ENCODE measurements around the gene ALOXE3.

Gene ALOXE3

DNA sequence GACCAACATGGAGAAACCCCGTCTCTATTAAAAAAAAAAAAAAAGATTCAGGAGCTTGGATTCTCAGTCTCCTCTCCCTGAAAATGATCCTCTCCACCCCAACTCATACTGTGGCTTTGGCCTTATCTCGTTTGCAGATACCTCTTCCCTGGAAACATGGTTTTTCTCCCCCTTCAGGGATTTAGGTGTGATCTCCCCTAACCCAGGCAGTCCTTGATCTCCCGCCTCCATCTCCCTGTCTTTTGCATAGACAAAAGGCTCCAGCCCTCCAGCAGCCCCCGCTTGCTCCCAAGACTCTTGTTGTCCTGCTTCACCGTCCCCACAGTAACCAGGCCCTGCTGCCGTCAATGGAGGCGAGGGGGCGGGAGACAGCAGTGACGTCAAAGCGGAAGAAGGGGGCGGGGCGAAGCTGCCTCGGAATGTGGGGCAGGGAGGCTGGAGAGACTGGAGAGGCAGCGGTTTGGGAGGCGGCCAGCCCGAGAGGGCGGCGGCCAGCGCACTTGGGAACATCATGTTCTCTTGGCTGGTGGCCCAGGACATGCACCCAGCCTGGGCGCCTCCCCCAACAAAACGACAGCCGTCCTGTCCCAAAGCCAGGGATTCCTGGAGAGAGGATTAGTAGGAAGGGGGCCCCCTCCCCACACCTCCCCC lies 35.8 kb upstream of the ALOXE3 start:
- peak; percentile 97 for DNase-seq (ENCODE audit: low read depth in 2 of 2)

DNA sequence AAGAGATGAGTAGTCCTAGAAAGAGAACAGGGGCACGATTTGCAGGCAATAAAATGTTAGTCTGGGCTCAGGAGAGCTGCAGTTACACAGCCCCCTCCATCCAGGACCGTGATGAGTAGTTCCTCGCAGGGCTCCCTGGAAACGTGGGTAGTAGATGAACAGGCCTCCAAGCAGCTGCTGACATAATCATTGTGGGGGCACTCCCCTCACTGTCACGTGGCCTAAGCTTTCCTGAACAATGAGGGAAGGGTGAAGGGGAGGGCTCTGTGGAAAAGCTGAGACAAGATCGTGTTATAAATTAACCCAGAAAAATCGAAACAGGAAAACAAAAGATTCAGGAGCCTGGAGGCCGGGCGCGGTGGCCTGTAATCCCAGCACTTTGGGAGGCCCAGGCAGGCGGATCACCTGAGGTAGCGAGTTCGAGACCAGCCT lies 35.2 kb upstream of the ALOXE3 start:
- DNase-seq (ENCODE audit: low read depth in 2 of 2): peak; percentile 90

DNA sequence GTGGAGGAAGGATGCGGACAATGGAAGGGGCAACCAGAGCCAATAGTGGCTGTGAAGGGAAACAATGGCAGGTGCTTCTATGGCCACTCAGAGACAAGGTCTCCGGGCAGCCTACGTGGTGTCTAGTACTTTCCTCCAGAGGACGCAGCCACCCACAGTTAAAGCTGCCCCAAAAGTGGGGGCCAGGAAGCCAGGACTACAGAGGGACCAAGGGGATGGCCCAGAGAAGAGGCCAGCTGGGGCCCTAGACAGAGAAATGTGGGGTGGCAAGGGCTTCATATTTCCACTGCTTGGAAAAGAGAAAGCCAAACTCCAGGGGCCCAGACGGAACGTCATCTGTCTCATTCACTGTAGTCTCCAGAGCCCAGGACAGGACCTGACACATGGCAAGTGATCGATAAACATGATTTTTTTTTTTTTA lies 34.7 kb upstream of the ALOXE3 start:
- no peak for DNase-seq (ENCODE audit: low read depth in 2 of 2)

DNA sequence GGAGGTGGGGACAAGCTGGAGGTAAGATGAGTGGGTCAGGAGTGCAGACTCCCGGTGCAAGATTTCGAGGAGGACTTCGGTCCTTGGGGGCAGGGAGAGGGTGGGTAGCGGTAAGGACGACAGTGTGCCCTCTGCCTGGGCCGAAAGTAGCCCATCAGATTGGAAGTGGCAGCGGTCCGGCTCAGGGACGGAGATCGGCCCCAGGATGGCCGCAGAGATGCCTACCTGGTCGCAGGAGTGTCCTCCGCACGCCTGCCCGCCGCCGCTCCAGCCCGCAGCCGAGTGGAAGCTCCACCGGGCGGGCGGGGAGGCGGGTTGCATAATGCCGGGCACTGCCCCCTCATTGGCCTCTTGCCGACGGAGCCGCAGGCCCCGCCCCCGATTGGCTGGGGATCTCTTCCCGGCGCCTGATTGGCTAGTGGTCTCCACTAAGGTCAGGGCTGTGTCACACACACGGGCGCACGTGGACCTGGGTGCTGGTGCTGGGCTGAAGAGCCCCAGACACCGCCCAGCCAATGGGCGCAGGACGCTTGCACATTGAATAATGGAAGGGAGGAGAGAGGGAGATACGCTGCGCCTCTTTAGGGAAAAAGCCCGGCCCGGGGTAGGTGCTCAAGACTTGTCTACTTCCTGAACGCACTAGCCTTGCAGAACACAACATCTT lies 33.9 kb upstream of the ALOXE3 start, which contains the start of gene PER1:
PER1 (minus strand) TSS at position 293 of the 664 bp plus-strand sequence. CDS start 1,698 bp downstream, outside the sequence.
- peak; percentile 68 to 71 for DNase-seq (ENCODE audit: low read depth in 2 of 2)

DNA sequence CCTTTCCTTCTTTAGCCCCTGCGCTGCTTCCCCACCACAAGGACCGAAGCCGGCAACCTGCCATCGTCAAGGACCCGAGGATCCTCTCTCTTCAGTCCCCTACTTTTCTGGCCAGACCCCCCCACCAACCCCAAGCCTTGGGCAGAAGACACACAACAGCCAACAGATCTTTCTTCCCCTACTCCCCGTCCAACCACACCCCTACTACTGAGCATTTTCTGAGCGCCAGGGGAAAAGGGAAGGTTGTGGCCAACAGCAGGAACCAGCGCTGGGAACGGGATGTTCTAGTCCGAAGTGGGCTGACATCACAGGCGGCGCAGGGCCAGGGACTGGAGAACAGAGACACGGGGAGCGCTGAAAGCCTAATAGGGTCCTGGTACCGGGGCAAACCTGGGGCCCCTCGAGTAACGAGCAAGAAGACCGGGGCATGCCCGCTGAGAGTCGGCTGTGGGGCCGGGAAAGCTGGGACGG lies 33.4 kb upstream of the ALOXE3 start:
- DNase-seq (ENCODE audit: low read depth in 2 of 2): no peak

DNA sequence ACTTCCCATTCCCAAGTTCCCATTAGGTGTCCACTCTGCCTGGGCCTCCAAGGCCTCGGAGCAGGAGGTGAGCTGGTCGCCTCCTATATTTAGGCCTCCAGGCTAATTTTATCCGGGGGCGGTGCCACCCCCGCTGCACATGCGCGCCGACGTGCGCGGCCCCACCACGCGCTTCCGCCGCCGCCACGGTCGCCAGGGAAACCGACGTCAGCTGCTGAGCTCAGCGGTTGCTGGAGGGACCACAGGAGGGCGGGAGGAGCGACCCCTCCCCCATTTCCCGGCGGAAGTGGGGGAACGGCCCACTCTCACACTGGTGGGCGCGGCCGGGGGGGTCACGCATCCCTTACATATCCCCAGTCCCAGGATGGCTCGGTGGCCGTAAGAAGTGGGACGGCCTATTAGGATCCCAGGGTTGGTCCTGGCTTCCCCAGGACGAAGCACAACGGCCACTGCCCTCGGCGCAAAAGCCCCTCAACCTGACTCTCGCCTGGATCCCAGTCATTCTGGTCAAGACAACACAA lies 32.9 kb upstream of the ALOXE3 start:
- peak; percentile 62 to 64 for DNase-seq (ENCODE audit: low read depth in 2 of 2)

DNA sequence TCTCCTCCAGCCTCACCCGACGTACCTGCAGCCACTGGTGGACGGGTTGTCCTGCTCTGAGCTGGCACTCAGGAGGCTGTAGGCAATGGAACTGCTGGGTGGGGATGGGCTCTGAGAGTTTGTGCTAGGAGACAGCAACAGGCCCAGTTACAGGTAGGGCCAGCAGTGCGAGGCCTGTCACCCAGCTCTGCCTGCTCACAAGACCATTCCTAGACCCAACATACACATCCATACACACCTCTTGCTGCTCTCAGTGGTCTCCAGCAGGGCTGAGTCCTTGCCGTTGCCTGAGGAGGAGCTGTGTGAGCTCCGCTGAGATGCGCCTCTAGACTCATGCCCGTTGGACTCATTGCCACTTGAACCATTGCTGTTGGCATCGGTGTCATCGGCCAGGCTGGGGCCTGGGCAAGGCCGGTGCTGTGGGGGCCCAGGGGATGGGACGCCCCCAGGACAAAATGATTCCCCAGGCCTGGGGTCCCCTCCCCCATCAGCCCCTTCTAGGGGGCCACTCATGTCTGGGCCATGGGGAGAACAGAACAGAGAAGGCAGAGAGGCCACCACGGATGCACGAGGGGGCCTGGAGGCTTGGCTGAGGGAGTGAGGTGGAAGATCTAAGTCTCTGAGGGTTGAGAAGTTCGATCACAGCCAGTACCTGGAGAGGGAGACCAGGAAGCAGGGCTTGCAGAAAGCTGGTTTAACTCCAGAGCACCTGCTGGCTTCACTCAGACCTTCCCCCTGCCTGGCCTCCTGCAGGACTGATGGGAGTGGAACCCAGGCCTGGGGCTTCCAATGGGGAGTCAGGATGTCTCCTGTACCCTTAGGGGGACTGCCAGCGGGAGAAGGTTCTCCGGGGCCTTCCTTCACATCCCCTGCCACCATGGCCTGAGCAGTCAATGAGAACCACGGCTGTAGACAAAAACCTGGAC lies 32.1 kb upstream of the ALOXE3 start:
- no peak for DNase-seq (ENCODE audit: low read depth in 2 of 2)

DNA sequence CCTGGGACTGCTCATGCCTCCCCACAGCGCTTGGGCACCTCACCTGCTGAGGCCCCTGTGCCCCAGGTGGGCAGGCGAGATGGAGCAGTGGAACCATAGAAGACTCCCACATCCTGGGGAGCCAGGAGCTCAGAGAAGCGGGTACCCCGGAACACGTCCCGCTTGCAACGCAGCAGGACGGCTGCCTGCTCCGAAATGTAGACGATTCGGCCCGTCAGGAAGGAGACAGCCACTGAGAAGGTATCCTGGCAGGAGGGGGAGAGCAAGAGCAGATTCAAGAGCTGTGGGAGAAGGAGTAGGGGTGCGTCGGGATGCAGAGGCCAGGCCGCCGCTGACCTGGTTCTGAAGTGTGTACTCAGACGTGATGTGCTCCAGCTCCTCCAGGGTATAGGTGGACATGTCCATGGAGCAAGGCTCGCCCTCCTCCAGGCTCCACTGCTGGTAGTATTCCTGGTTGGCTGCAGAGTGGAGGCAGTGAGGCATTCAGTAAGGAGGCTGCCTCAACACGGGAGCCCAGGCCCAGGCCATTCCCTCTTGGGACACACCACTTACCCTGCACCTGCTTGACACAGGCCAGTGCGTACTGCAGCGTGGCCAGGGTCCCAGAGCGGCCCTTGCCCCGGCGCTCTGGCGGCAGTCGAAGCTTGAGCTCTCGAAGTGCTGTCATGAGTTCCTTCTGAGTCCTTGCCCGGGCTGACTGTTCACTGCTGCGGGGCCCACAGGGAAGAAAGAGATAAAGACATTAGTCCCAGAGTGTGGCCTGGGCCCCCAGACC lies 31.3 kb upstream of the ALOXE3 start:
- DNase-seq (ENCODE audit: low read depth in 2 of 2): no peak

DNA sequence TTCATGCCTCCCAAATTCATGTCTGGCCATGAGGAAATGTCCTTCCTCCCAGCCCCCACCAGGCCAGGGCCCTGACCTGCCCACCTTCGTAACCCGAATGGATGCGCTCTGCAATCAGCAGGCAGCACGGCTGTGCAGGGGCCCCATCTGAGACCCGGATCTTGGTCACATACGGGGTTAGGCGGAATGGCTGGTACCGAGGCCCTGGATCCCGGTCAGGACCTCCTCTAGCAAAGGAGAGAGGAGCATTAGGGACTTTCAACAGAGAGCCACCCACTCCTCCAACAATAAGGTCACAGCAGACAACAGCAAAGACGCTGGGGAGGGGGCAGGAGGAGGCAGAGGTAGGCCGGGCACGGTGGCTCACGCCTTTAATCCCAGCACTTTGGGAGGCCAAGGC lies 30.2 kb upstream of the ALOXE3 start:
- no peak for DNase-seq (ENCODE audit: low read depth in 2 of 2)

DNA sequence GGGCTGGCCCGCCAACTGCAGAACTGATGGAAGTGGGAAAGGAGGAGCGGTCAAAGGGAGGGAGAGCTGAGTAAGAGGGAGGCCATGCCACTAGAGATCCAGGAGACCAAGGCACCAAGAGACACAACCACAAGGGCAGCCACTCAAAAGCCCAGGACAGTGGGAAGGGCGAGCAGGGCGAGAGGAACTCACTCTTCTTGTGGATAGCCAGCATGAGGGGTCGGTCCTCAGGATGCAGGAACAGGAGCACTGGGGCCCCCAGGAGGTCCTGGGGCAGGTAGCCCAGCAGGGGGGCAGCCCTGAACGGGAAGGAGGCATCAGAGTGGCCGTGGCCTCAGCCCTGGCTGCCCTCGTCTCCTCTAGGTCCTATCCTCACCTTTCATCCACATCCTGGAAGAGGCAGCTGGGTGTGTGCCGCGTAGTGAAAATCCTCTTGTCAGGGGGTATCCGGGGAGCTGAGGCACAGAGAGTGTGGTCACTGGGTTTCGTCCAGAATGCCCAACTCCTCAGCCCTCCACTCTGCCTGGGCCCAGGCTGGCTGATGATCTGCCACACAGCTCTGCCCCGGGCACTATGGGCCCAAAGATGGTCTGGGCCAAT lies 29.6 kb upstream of the ALOXE3 start:
- DNase-seq (ENCODE audit: low read depth in 2 of 2): no peak

DNA sequence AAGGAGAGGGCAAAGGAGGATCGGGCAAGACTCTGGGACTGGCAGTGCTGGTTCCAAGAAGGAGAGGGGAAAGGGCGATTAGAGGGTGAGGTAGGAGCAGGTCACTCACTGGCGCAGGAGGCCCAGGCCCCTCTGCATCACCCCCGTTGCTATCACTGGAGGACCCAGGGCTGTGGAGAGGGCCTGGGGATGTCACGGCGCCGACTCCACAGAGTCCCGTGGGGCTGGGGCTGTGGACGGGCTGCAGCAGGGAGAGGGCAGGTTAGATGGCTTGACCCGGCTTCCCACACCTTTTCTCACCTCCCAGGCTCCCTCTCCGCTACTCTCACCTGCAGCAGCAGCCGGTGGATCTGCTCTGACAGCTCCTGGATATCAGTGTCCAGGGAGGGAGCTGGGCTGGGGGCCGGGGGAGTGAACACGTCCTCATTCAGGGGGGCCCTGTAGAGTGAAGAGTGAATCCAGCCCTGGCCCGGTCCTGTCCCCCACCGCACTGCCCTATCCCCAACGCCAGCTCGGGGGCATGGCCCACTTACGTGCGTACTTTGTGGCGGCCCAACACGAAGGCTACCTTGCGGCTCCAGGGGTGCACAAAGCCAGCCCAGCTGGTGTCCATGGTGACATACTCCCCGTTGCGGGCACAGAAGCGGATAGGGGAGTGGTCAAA lies 29.0 kb upstream of the ALOXE3 start:
- no peak for DNase-seq (ENCODE audit: low read depth in 2 of 2)

DNA sequence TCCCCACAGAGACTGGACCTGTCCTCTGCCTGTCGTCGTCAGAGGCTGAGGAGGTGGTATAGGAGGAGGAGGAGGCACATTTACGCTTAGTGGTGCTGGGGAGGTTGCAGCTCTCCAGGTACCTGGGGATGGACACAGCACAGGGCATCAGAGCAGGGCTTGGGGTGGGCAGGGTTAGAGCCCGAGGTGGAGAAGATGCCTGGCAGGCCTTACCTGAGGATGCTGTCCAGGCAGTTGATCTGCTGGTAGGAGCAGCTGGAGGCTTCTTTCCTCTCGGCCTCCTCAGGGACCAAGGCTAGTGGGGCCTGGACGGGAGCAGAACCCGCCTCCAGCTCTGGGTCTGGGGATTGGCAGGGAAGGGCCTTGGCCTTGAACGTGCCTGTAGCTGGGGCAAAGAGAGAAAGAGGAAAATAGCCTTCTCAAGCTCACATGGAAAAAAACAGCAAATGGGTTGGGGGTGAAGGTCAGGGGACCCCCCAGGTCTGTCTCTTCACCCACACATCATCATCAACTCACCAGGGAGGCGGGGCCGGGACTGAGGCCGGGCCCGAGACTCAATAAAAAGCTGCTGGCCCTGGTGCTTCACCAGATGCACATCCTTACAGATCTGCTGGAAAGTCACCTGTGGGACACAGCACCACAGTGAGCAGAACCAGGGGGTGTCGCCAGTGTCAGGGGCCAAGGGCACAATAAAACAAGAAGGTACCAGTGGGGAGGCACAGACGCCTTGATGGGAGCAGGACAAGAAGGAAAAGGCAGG lies 28.2 kb upstream of the ALOXE3 start:
- no peak for DNase-seq (ENCODE audit: low read depth in 2 of 2)

DNA sequence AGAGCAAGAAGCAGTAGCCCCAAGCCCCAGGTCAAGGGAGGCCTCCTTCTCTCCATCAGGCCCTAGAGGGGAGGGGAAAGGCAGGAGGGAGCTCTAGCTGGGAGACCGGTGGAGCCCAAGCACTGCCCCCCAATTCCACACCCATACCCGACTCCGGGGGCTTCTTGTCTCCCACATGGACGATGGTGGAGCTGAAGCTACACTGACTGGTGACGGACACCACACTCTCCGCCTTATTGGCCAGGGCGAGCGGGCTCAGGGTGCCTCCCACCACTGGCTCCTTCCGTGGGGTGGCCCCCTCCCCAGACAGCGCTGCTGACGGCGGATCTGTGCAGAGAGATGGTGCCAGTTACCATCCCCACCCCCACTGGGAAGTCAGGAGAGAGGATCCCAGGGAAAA lies 27.5 kb upstream of the ALOXE3 start:
- no peak for DNase-seq (ENCODE audit: low read depth in 2 of 2)

DNA sequence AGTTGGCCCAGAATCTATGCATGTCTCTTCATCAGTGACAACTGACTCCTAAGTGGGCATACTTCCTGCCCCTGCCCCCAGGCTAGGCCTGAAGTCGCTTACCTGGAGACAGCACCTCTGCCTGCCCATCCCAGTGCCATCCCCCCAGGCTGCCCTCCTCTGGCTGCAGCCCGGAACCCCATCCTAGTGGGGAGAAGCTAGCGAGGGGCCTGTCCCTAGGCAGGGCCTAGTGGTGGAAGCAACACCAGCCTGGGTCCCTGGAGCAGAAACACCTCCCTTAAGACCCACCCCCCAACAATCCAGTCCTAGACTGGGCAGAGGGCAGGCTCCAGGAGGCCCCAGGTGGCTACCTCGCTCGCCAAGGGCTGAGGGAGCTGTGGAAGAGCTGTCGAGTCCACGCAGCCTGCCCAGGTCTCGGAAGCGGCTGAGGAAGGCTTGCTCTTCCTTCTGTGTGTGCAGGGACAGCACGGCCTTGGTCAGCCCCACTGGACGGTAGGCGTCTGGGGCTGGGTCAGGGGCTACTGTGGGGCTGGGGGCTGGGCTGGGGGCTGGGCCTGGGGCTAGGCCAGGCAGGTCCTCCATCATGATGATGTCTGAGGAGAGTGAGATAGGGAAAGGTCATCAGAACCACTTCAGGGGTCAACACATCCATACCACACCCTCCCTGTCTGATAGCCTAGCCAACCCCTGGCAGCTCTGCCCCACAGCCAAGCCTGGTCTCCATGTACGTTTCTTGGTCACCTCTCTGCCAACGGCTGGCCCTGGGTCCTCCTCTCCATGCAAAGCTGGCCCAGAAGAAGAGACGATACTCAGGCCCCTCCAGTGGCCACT lies 26.3 kb upstream of the ALOXE3 start:
- no peak for DNase-seq (ENCODE audit: low read depth in 2 of 2)

DNA sequence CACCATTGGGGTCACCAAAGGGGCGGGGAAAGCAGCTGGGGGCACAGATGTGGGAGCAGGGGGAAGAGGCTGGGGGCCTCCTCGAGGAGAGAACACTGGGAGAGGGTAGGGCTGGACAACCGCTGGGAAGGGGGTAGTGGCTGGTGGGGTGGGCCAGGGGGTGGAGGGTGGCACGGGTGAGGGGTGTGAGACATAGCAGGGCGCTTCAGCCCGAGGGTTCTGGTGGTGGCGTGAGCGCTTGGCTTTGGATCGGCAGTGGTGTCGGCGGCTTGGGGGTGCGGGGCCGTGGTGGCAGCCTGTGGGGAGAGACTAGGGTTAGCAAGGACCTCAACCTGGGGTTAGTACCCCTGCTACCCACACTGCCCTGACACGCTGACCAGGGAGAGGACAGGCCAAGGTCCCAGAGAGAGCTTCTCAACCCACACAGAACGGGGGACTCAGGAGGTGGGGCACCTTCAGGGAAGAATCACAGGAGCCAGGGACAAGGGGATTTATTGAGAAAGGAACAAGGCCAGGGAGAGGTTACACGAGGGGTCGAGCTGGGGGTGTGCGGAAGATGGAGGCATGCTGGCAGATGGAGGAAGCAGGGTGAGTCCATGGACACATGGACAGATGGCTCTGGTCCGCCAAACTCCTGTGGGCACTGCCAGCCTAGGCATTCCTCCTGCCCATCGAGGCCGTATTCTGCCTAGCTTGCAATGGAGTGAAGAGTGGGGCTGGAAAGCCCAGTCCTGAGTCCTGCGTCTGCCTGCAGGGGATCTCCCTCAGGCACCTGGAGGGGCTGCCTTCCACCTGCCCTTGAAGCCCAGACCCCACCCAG lies 25.5 kb upstream of the ALOXE3 start:
- no peak for DNase-seq (ENCODE audit: low read depth in 2 of 2)

DNA sequence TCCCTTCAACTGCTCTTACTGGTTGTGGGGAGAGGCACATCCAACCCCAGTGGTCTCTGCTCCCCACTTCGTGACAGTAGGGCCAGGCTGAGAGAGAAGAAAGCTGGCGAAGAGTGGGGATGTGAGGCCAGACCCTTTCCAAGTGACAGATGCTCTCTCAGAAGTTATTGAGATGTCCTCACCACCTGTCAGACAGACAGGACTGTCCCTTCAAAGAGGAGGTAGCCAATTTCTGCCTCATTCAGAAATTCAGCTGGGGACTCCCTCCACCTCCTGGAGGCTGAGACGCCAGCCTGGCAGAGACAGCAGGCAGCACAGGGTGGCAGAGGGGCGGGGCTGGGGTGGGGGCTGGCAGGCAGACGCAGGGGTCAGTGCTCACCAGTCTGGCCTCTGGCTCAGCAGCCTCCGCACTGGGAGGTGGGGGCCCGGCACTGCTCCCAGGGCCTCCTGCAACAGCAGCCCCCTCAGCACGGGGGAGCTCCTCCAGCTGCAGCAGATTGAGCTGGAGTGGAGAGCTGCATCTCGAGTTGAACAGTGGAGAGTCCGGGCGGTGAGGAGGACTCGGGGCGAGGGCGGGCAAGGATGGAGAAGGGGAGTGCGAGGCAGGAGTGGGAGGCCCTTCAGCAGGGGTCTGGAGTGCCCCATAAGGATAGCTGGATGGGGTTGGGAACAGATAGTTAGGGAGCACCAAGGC lies 24.7 kb upstream of the ALOXE3 start:
- DNase-seq (ENCODE audit: low read depth in 2 of 2): no peak

Data from fibroblast of skin of left biceps (primary cell).